HepG2 (cell line): ENCODE measurements around the gene CC2D1A. TPM values are rescaled to one million over a fixed set of nuclear protein-coding genes. Genes with fewer than 3 reads are reported as not detected.

Source experiments
- BRD4 ChIP-seq: sonication (generic); formaldehyde crosslinking; IDR thresholded peaks from 2 replicates; pipeline ENCODE4 v1.4.0; 2020; ENCODE audit warnings: missing genetic modification reagents
- CHD4 ChIP-seq: fragments of 200-600 bp; sonication (generic); IDR thresholded peaks from 2 replicates; pipeline ENCODE4 v1.7.0; 2017; ENCODE audit warnings: mild to moderate bottlenecking, low read length, borderline replicate concordance
- ESRRA ChIP-seq: sonication (generic); formaldehyde crosslinking; IDR thresholded peaks from 2 replicates; pipeline ENCODE4 v1.5.1; 2020; ENCODE audit warnings: mild to moderate bottlenecking, low read depth, missing genetic modification reagents
- HOXA5 ChIP-seq: sonication (generic); formaldehyde crosslinking; IDR thresholded peaks from 2 replicates; pipeline ENCODE4 v1.4.0; 2020; ENCODE audit warnings: missing genetic modification reagents
- KAT8 ChIP-seq: IDR thresholded peaks from 2 replicates; pipeline ENCODE4 v1.6.1; 2016; ENCODE audit warnings: missing genetic modification reagents, missing compliant biosample characterization
- MEF2D ChIP-seq: sonication (generic); formaldehyde crosslinking; IDR thresholded peaks from 2 replicates; pipeline ENCODE4 v1.5.1; 2020; ENCODE audit warnings: mild to moderate bottlenecking, missing genetic modification reagents
- MTERF4 ChIP-seq: sonication (generic); formaldehyde crosslinking; IDR thresholded peaks from 2 replicates; pipeline ENCODE4 v1.8.0; 2023; ENCODE audit warnings: mild to moderate bottlenecking, missing genetic modification reagents
- NFKB2 ChIP-seq: sonication (generic); formaldehyde crosslinking; IDR thresholded peaks from 2 replicates; pipeline ENCODE4 v1.4.0; 2020; ENCODE audit warnings: missing genetic modification reagents, borderline replicate concordance
- NFYC ChIP-seq: IDR thresholded peaks from 2 replicates; pipeline ENCODE4 v1.6.1; 2016; ENCODE audit warnings: missing genetic modification reagents, missing compliant biosample characterization
- NR2F1 ChIP-seq, 2 experiments: fragments of 450-650 bp in 1 of 2; formaldehyde crosslinking in 1 of 2; IDR thresholded peaks; 2 replicates each; pipeline versions ENCODE4 v1.5.0 to v1.6.1; 2016 to 2020; ENCODE audit warnings: mild to moderate bottlenecking in 1 of 2, missing compliant biosample characterization in 1 of 2, missing genetic modification reagents in 1 of 2, moderate library complexity in 1 of 2
- SMARCC2 ChIP-seq: fragments of 450-650 bp; IDR thresholded peaks from 2 replicates; pipeline ENCODE4 v1.6.1; 2017; ENCODE audit warnings: antibody characterized with exemption, mild to moderate bottlenecking
- SPEN ChIP-seq: sonication (generic); formaldehyde crosslinking; IDR thresholded peaks from 2 replicates; pipeline ENCODE4 v1.5.1; 2020; ENCODE audit warnings: low read depth, mild to moderate bottlenecking, missing genetic modification reagents
- TAF15 ChIP-seq: fragments of 200-400 bp; formaldehyde crosslinking; IDR thresholded peaks from one replicate; pipeline ENCODE4 v1.6.1; 2018; ENCODE audit warnings: mild to moderate bottlenecking, low read depth, low read length; ENCODE audit not compliant: poor library complexity, severe bottlenecking
- TBP ChIP-seq: sonication (generic); formaldehyde crosslinking; IDR thresholded peaks from 2 replicates; pipeline ENCODE4 v1.5.0; 2020; ENCODE audit warnings: missing genetic modification reagents
- TEAD2 ChIP-seq: sonication (generic); formaldehyde crosslinking; IDR thresholded peaks from 2 replicates; pipeline ENCODE4 v1.9.0; 2021; ENCODE audit warnings: missing genetic modification reagents
- ZBTB38 ChIP-seq: sonication (generic); formaldehyde crosslinking; IDR thresholded peaks from 2 replicates; pipeline ENCODE4 v1.5.1; 2020; ENCODE audit warnings: mild to moderate bottlenecking, missing genetic modification reagents
- ZNF101 ChIP-seq: sonication (generic); formaldehyde crosslinking; IDR thresholded peaks from 2 replicates; pipeline ENCODE4 v1.4.0; 2020; ENCODE audit warnings: mild to moderate bottlenecking, low read depth, missing genetic modification reagents, borderline replicate concordance
- ZNF362 ChIP-seq: sonication (generic); formaldehyde crosslinking; IDR thresholded peaks from 2 replicates; pipeline ENCODE4 v1.4.0; 2020; ENCODE audit warnings: missing genetic modification reagents, mild to moderate bottlenecking, borderline replicate concordance
- ZNF430 ChIP-seq: sonication (generic); formaldehyde crosslinking; IDR thresholded peaks from 2 replicates; pipeline ENCODE4 v1.9.0; 2021; ENCODE audit warnings: mild to moderate bottlenecking, missing genetic modification reagents
- ZNF510 ChIP-seq: sonication (generic); formaldehyde crosslinking; IDR thresholded peaks from 2 replicates; pipeline ENCODE4 v1.4.0; 2020; ENCODE audit warnings: low read depth, mild to moderate bottlenecking, missing genetic modification reagents
- ZNF513 ChIP-seq: sonication (generic); formaldehyde crosslinking; conservative IDR thresholded peaks from 2 replicates; pipeline ENCODE4 v1.5.0; 2020; ENCODE audit warnings: missing genetic modification reagents
- ZNF703 ChIP-seq: sonication (generic); formaldehyde crosslinking; IDR thresholded peaks from 2 replicates; pipeline ENCODE4 v1.5.1; 2020; ENCODE audit warnings: missing genetic modification reagents, mild to moderate bottlenecking, moderate library complexity, borderline replicate concordance
- polyA plus RNA-seq, 8 experiments: library from polyadenylated mRNA; depleted of rRNA in 3 of 8; stranded (reverse) in 7 of 8; unstranded in 1 of 8; fragments of >200 nt; fragmentation: Illumina TruSeq in 4 of 8; extraction: Trizol in 4 of 8; gene quantifications; 2 replicates each; pipeline versions ENCODE4 v1.2.1 to v1.2.3, GENCODE V29; 2011 to 2016; ENCODE audit warnings: low read depth in 4 of 8, missing spikeins in 1 of 8, mixed read lengths in 1 of 8; ENCODE audit not compliant: insufficient read depth in 1 of 8
- total RNA-seq, 5 experiments: library from RNA; depleted of rRNA; stranded (reverse); fragments of >200 nt; fragmentation: Illumina TruSeq; extraction: Trizol; gene quantifications; 2 replicates each; pipeline ENCODE4 v1.2.3, GENCODE V29; 2016; ENCODE audit warnings: low read depth in 1 of 5
- TF ChIP-seq, protein P1 (sequence below): IDR thresholded peaks from 2 replicates; pipeline ENCODE4 v1.6.1; 2016; ENCODE audit warnings: missing biosample characterization, missing genetic modification reagents, low read depth

The CC2D1A gene
- total and polyA plus RNA-seq, 2 of the 13 experiments (the other 11 are each of a cell fraction or from before 2014, with no cell fraction given), result 9.7 to 11.5 TPM

DNA sequence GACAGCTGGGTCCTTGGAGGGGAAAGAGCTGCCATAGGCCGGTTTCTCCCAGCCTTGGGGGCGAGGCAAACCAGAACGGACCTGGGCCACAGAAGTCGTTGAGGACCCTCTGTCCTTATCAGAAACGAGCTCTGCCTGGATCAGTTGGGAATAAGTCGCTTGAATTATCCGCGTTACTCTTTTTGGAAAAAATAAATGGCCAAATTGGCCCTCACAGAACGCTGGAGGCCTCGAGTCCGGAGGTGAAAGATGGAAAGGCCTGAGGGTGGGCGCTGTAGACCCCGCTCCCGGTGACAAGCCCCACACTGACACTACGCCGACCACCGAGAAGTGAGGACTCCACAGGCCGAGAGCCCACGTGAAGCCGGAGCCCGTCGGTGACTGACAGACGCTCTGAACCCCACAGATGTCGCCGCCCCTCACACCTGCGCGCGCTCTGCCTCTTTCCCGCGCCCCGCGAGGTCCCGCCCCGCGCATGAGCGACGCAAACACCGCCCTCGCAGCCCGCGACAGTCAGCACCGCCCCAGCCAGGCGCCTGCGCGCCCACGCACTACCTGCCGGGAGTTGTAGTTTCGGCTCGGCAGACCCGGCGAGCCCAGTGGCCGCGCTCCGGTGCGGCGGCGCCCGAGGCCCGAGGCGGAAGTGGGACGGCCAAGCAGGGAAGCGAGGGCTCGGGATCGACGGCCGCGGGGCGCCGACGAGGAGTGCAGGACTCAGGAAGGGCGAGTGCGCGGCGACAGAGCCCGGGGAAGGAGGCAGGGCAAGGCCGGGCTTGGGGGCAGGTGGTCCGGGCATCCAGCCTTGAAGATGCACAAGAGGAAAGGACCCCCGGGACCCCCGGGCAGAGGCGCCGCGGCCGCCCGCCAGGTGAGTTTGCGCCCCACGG lies at the start of gene CC2D1A, which contains the start of gene BRME1 (continued):
- peak; percentile 96 for TF ChIP-seq ZBTB38 (CRISPR knock-in tag)
- no peak for TF ChIP-seq ZNF362
- 0 out of 2 replicates have a peak, but pooled peaks have one; percentile 63 for TF ChIP-seq BRD4 (CRISPR knock-in tag)
- no peak; the same call in 1 of the 2 replicates for TF ChIP-seq TEAD2
- no peak for TF ChIP-seq ZNF703
- peak; percentile 87 for TF ChIP-seq MTERF4 (CRISPR knock-in tag)
- peak; percentile 79 for TF ChIP-seq SPEN
- TF ChIP-seq CHD4, result no peak
- TF ChIP-seq TAF15, result no peak
- no peak for TF ChIP-seq SMARCC2
- peak; percentile 41; the same call in 1 of the 2 replicates for TF ChIP-seq HOXA5 (CRISPR knock-in tag)
- no peak for TF ChIP-seq NR2F1 (CRISPR knock-in tag; IDR thresholded peaks at IDR 0.05)
- peak; percentile 79; the same call in 1 of the 2 replicates for TF ChIP-seq ZNF430 (CRISPR knock-in tag)
- TF ChIP-seq, protein P1, sequence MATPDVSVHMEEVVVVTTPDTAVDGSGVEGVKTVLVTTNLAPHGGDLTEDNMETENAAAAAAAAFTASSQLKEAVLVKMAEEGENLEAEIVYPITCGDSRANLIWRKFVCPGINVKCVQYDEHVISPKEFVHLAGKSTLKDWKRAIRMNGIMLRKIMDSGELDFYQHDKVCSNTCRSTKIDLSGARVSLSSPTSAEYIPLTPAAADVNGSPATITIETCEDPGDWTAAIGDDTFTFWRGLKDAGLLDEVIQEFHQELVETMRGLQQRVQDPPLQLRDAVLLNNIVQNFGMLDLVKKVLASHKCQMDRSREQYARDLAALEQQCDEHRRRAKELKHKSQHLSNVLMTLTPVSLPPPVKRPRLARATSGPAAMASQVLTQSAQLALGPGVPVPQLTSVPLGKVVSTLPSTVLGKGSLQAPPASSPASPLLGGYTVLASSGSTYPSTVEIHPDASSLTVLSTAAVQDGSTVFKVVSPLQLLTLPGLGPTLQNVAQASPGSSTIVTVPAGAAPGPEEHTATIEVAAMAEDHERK (CRISPR knock-in tag), result peak; percentile 86
- TF ChIP-seq KAT8 (CRISPR knock-in tag), result peak; percentile 90
- TF ChIP-seq ZNF513 (CRISPR knock-in tag), result peak; percentile 25; the same call in 1 of the 2 replicates
- 0 out of 2 replicates have a peak, but pooled peaks have one; percentile 18 for TF ChIP-seq MEF2D (CRISPR knock-in tag)
- no peak for TF ChIP-seq ZNF510 (CRISPR knock-in tag)
- peak; percentile 92; the same call in 1 of the 2 replicates for TF ChIP-seq NFKB2 (CRISPR knock-in tag)
- no peak for TF ChIP-seq TBP (CRISPR knock-in tag)
- TF ChIP-seq ZNF101 (CRISPR knock-in tag), result no peak
- TF ChIP-seq NFYC (CRISPR knock-in tag), result peak; percentile 43; the same call in 1 of the 2 replicates
- peak; percentile 37; the same call in 1 of the 2 replicates for TF ChIP-seq ESRRA (CRISPR knock-in tag)
